Measurements from ENCODE around the gene ZNF225.
"Not testable (repeated sequence)": the region's sequence is repeated elsewhere in the genome, so short reads cannot be mapped to it uniquely, and the experiment has no call there.

Gene ZNF225

GRCh38 chr19:44164327-44164672, 51.1 kb downstream of the ZNF225 start:
- Histone ChIP-seq H3K4me1 (ENCODE audit: control insufficient read depth, insufficient read depth, low read length) (no peaks in the 10 kb centered on the region), H3K27me3 (ENCODE audit: control insufficient read depth, insufficient read depth, low read length) (no peaks in the 10 kb centered on the region), H3K4me3 (ENCODE audit: low read depth, low read length) (peak overlapping the region; percentile 87), H3K36me3 (ENCODE audit: control insufficient read depth, insufficient read depth, low read length) (peaks cover 26% of the 10 kb centered on the region), H3K9ac (ENCODE audit: low read length) (peak overlapping the region; percentile 88), H3K27ac (ENCODE audit: low read depth, low read length) (no peak overlapping the region), H3K9me3 (ENCODE audit: control insufficient read depth, insufficient read depth, low read depth, low read length) (no peaks in the 10 kb centered on the region)

GRCh38 chr19:44164673-44165512, 51.7 kb downstream of the ZNF225 start, which contains the start of gene ZNF226:
Gene ZNF226, plus strand, starts transcription at chr19:44165100. Its CDS starts 4,981 bp downstream, at chr19:44170081.
- H3K36me3 ChIP-seq (ENCODE audit: control insufficient read depth, insufficient read depth, low read length) = peaks cover 32% of the 10 kb centered on the region
- H3K9ac ChIP-seq (ENCODE audit: low read length) = peak within 1 kb of the TSS; percentile 88
- H3K9me3 ChIP-seq (ENCODE audit: control insufficient read depth, insufficient read depth, low read depth, low read length) = no peaks in the 10 kb centered on the region
- H3K27ac ChIP-seq (ENCODE audit: low read depth, low read length) = no peak within 1 kb of the TSS; the same call in 1 of the 2 replicates
- peak within 1 kb of the TSS; percentile 87 for H3K4me3 ChIP-seq (ENCODE audit: low read depth, low read length)
- H3K27me3 ChIP-seq (ENCODE audit: control insufficient read depth, insufficient read depth, low read length) = no peaks in the 10 kb centered on the region
- no peaks in the 10 kb centered on the region for H3K4me1 ChIP-seq (ENCODE audit: control insufficient read depth, insufficient read depth, low read length)

GRCh38 chr19:44170660-44171059, 57.5 kb downstream of the ZNF225 start:
- H3K36me3 ChIP-seq (ENCODE audit: control insufficient read depth, insufficient read depth, low read length) = peaks cover 83% of the 10 kb centered on the region
- H3K9me3 ChIP-seq (ENCODE audit: control insufficient read depth, insufficient read depth, low read depth, low read length); H3K4me3 ChIP-seq (ENCODE audit: low read depth, low read length): not testable (repeated sequence)

GRCh38 chr19:44176590-44176989, 63.4 kb downstream of the ZNF225 start:
- no peak overlapping the region for H3K27ac ChIP-seq (ENCODE audit: low read depth, low read length)
- no peak overlapping the region for H3K4me3 ChIP-seq (ENCODE audit: low read depth, low read length)
- H3K9me3 ChIP-seq (ENCODE audit: control insufficient read depth, insufficient read depth, low read depth, low read length) = peaks cover 36% of the 10 kb centered on the region
- H3K36me3 ChIP-seq (ENCODE audit: control insufficient read depth, insufficient read depth, low read length) = peaks cover 61% of the 10 kb centered on the region
- no peaks in the 10 kb centered on the region for H3K4me1 ChIP-seq (ENCODE audit: control insufficient read depth, insufficient read depth, low read length)
- no peak overlapping the region for H3K9ac ChIP-seq (ENCODE audit: low read length)
- H3K27me3 ChIP-seq (ENCODE audit: control insufficient read depth, insufficient read depth, low read length) = no peaks in the 10 kb centered on the region

More at GRCh38 chr19:44170660-44171059, 57.5 kb downstream of the ZNF225 start:
- H3K27ac ChIP-seq (ENCODE audit: low read depth, low read length); H3K4me1 ChIP-seq (ENCODE audit: control insufficient read depth, insufficient read depth, low read length); H3K27me3 ChIP-seq (ENCODE audit: control insufficient read depth, insufficient read depth, low read length); H3K9ac ChIP-seq (ENCODE audit: low read length): not testable (repeated sequence)

GRCh38 chr19:44180968-44181367, 67.8 kb downstream of the ZNF225 start:
- Histone ChIP-seq H3K9ac (ENCODE audit: low read length) (no peak overlapping the region), H3K36me3 (ENCODE audit: control insufficient read depth, insufficient read depth, low read length) (peaks cover 18% of the 10 kb centered on the region), H3K4me3 (ENCODE audit: low read depth, low read length) (no peak overlapping the region), H3K4me1 (ENCODE audit: control insufficient read depth, insufficient read depth, low read length) (no peaks in the 10 kb centered on the region), H3K27me3 (ENCODE audit: control insufficient read depth, insufficient read depth, low read length) (no peaks in the 10 kb centered on the region), H3K9me3 (ENCODE audit: control insufficient read depth, insufficient read depth, low read depth, low read length) (peaks cover 25% of the 10 kb centered on the region), H3K27ac (ENCODE audit: low read depth, low read length) (no peak overlapping the region)

GRCh38 chr19:44182145-44182544, 68.9 kb downstream of the ZNF225 start:
- Histone ChIP-seq H3K4me3 (ENCODE audit: low read depth, low read length) (no peak overlapping the region), H3K9me3 (ENCODE audit: control insufficient read depth, insufficient read depth, low read depth, low read length) (peaks cover 14% of the 10 kb centered on the region), H3K27me3 (ENCODE audit: control insufficient read depth, insufficient read depth, low read length) (no peaks in the 10 kb centered on the region), H3K4me1 (ENCODE audit: control insufficient read depth, insufficient read depth, low read length) (no peaks in the 10 kb centered on the region), H3K27ac (ENCODE audit: low read depth, low read length) (no peak overlapping the region), H3K36me3 (ENCODE audit: control insufficient read depth, insufficient read depth, low read length) (peaks cover 6% of the 10 kb centered on the region), H3K9ac (ENCODE audit: low read length) (no peak overlapping the region)
